SK-N-SH treated with all-trans-retinoic acid at 6 μM for 48 hours (cell line): ENCODE data around the gene EIF1AX.

Experiments
- ARNTL ChIP-seq: fragments of 450-650 bp; formaldehyde crosslinking; IDR thresholded peaks from 2 replicates; pipeline ENCODE4 v1.5.0; 2020; ENCODE audit warnings: low read depth, mild to moderate bottlenecking, moderate library complexity, borderline replicate concordance
- PATZ1 ChIP-seq: fragments of 250-450 bp; sonication (Bioruptor Pico); IDR thresholded peaks from 2 replicates; pipeline ENCODE4 v1.8.0; 2020; ENCODE audit warnings: mild to moderate bottlenecking, moderate library complexity, borderline replicate concordance
- TOX ChIP-seq: fragments of 250-450 bp; sonication (Bioruptor Pico); IDR thresholded peaks from 2 replicates; pipeline ENCODE4 v1.8.0; 2021; ENCODE audit warnings: mild to moderate bottlenecking, moderate library complexity, borderline replicate concordance

- no peak for TF ChIP-seq ARNTL (CRISPR knock-in tag)
- no peak for TF ChIP-seq PATZ1 (CRISPR knock-in tag)
- no peak for TF ChIP-seq TOX (CRISPR knock-in tag)
Observed at GRCh38 chrX:20080277-20080676, 61.4 kb downstream of the EIF1AX start.
